Liver (tissue), 9 donors: Measurements from ENCODE around the gene PLXNB2. TPM values are rescaled to one million over a fixed set of nuclear protein-coding genes. Genes with fewer than 3 reads are reported as not detected.

Experiments used
- DNase-seq: peaks from one replicate; pipeline ENCODE4 v3.0.0-alpha.2; 2017; ENCODE audit warnings: low spot score
- H3K27ac ChIP-seq, 2 donors: one replicate each; pipeline ENCODE4 v1.7.0; 2013; ENCODE audit warnings: inconsistent platforms in 2 of 2, low read length in 2 of 2, control low read depth in 1 of 2, low read depth in 1 of 2, mild to moderate bottlenecking in 1 of 2
- H3K27me3 ChIP-seq, 4 donors: one replicate each; pipeline versions ENCODE4 v1.6.1 to v1.7.0; 2013; ENCODE audit warnings: low read length in 3 of 4, inconsistent platforms in 1 of 4, mild to moderate bottlenecking in 1 of 4, moderate library complexity in 1 of 4; ENCODE audit not compliant: control insufficient read depth in 4 of 4, insufficient read depth in 4 of 4
- H3K36me3 ChIP-seq, 4 donors: one replicate each; pipeline versions ENCODE4 v1.6.1 to v1.7.0; 2013; ENCODE audit warnings: low read length in 3 of 4, mild to moderate bottlenecking in 3 of 4, low read depth in 1 of 4, moderate library complexity in 1 of 4; ENCODE audit not compliant: control insufficient read depth in 4 of 4, insufficient read depth in 3 of 4
- H3K4me1 ChIP-seq, 4 donors: one replicate each; pipeline versions ENCODE4 v1.6.1 to v1.7.0; 2013; ENCODE audit warnings: low read length in 3 of 4, mild to moderate bottlenecking in 3 of 4, moderate library complexity in 1 of 4; ENCODE audit not compliant: control insufficient read depth in 4 of 4, insufficient read depth in 4 of 4
- H3K4me3 ChIP-seq, 3 donors: one replicate each; pipeline versions ENCODE4 v1.6.1 to v1.7.0; 2013; ENCODE audit warnings: low read length in 3 of 3, control low read depth in 1 of 3, low read depth in 1 of 3, mild to moderate bottlenecking in 1 of 3
- H3K9ac ChIP-seq, 2 donors: one replicate each; pipeline ENCODE4 v1.7.0; 2013; ENCODE audit warnings: low read length in 2 of 2, mild to moderate bottlenecking in 2 of 2, moderate library complexity in 2 of 2, control low read depth in 1 of 2, low read depth in 1 of 2
- H3K9me3 ChIP-seq, 4 donors: one replicate each; pipeline versions ENCODE4 v1.6.1 to v1.7.0; 2013; ENCODE audit warnings: low read length in 3 of 4; ENCODE audit not compliant: control insufficient read depth in 4 of 4
- ATF3 ChIP-seq: IDR thresholded peaks from 2 replicates; pipeline ENCODE4 v1.6.1; 2016; ENCODE audit warnings: antibody characterized with exemption
- CTCF ChIP-seq: fragments of 150-350 bp; IDR thresholded peaks from 2 replicates; pipeline ENCODE4 v1.5.1; 2017; ENCODE audit warnings: improper control_type of control experiment, low read depth, low read length; ENCODE audit not compliant: missing input control
- EGR1 ChIP-seq, 2 donors: IDR thresholded peaks; 2 replicates each; pipeline ENCODE4 v1.6.1; 2016 to 2018; ENCODE audit warnings: antibody characterized with exemption in 2 of 2, low read depth in 2 of 2
- FOXA1 ChIP-seq: IDR thresholded peaks from 2 replicates; pipeline ENCODE4 v1.6.1; 2016; ENCODE audit warnings: antibody characterized with exemption
- FOXA2 ChIP-seq: IDR thresholded peaks from 2 replicates; pipeline ENCODE4 v1.6.1; 2016; ENCODE audit warnings: antibody characterized with exemption
- GABPA ChIP-seq, 2 donors: IDR thresholded peaks in 1 of 2; conservative IDR thresholded peaks in 1 of 2; 2 replicates each; pipeline ENCODE4 v1.6.1; 2016; ENCODE audit warnings: antibody characterized with exemption in 2 of 2, mild to moderate bottlenecking in 1 of 2, moderate library complexity in 1 of 2
- HNF4A ChIP-seq, 2 donors: conservative IDR thresholded peaks; 2 replicates each; pipeline ENCODE4 v1.6.1; 2016; ENCODE audit warnings: antibody characterized with exemption in 2 of 2, mild to moderate bottlenecking in 2 of 2
- HNF4G ChIP-seq: IDR thresholded peaks from 2 replicates; pipeline ENCODE4 v1.6.1; 2016; ENCODE audit warnings: antibody characterized with exemption
- JUND ChIP-seq, 2 donors: IDR thresholded peaks; 2 replicates each; pipeline ENCODE4 v1.6.1; 2016; ENCODE audit warnings: antibody characterized with exemption in 2 of 2
- MAX ChIP-seq: IDR thresholded peaks from 2 replicates; pipeline ENCODE4 v1.6.1; 2016; ENCODE audit warnings: antibody characterized with exemption
- NR2F2 ChIP-seq: IDR thresholded peaks from 2 replicates; pipeline ENCODE4 v1.6.1; 2016; ENCODE audit warnings: antibody characterized with exemption
- RAD21 ChIP-seq, 2 donors: IDR thresholded peaks; 2 replicates each; pipeline ENCODE4 v1.6.1; 2016; ENCODE audit warnings: antibody characterized with exemption in 2 of 2, mild to moderate bottlenecking in 2 of 2
- REST ChIP-seq: IDR thresholded peaks from 2 replicates; pipeline ENCODE4 v1.6.1; 2016; ENCODE audit warnings: antibody characterized with exemption, mild to moderate bottlenecking
- RXRA ChIP-seq, 2 donors: IDR thresholded peaks; 2 replicates each; pipeline ENCODE4 v1.6.1; 2017 to 2018; ENCODE audit warnings: antibody characterized with exemption in 2 of 2, mild to moderate bottlenecking in 1 of 2
- SP1 ChIP-seq: IDR thresholded peaks from 2 replicates; pipeline ENCODE4 v1.6.1; 2018; ENCODE audit warnings: antibody characterized with exemption, mild to moderate bottlenecking
- TAF1 ChIP-seq: conservative IDR thresholded peaks from 2 replicates; pipeline ENCODE4 v1.6.1; 2016; ENCODE audit warnings: antibody characterized with exemption, mild to moderate bottlenecking
- YY1 ChIP-seq: IDR thresholded peaks from 2 replicates; pipeline ENCODE4 v1.6.1; 2016; ENCODE audit warnings: antibody characterized with exemption, mild to moderate bottlenecking
- ZBTB33 ChIP-seq: IDR thresholded peaks from 2 replicates; pipeline ENCODE4 v1.6.1; 2016; ENCODE audit warnings: antibody characterized with exemption
- WGBS: extraction: QIAGEN DNeasy Blood & Tissue Kit; methylation state at CpG from one replicate; pipeline ENCODE4 v1.1.7; 2013; 5-methylcytosine and 5-hydroxymethylcytosine counted together
- polyA plus RNA-seq, 2 donors: library from polyadenylated mRNA; stranded (reverse) in 1 of 2; unstranded in 1 of 2; fragments of 200-250 nt in 1 of 2; fragments of >200 nt in 1 of 2; fragmentation: Nextera tagmentation in 1 of 2; extraction: Ambion mirVana in 1 of 2; gene quantifications; one replicate each; pipeline versions ENCODE4 v1.2.1 to v1.2.3, GENCODE V29; 2013 to 2015
- total RNA-seq, 2 donors: library from RNA; depleted of rRNA; stranded (reverse); fragments of >200 nt; gene quantifications; one replicate each; pipeline ENCODE4 v1.2.3, GENCODE V29; 2014
- donor health status: healthy.
- donor health status: healthy.
- donor health status: healthy.
- donor health status: healthy.
- donor health status: healthy.

PLXNB2 gene
- total and polyA plus RNA-seq, 4 donors = 28.8 to 95.7 (median 73.9) TPM

- TF ChIP-seq FOXA2 (no peak), JUND (IDR thresholded peaks at IDR 0.05) (no peak), NR2F2 (no peak)
Measured at GRCh38 chr22:50341977-50342650, 34.7 kb upstream of the PLXNB2 start (continued).

- Histone ChIP-seq H3K9me3 (no peaks in the 10 kb centered on the region), H3K27ac (no peak overlapping the region), H3K27me3 (no peaks in the 10 kb centered on the region), H3K36me3 (no peaks in the 10 kb centered on the region), H3K4me1 (peaks cover 3 to 20% (median 9%) of the 10 kb centered on the region in 4 donors), H3K4me3 (no peak overlapping the region), H3K9ac (no peak overlapping the region)
- 63% methylated on average over 12 of the region's 12 CpGs for WGBS
- no peak for DNase-seq
- TF ChIP-seq TAF1 (no peak), JUND (IDR thresholded peaks at IDR 0.05) (no peak), ZBTB33 (no peak), HNF4G (no peak), FOXA2 (no peak), REST (no peak), YY1 (no peak), SP1 (no peak), RXRA (IDR thresholded peaks at IDR 0.05) (no peak), GABPA (IDR thresholded peaks at IDR 0.05 in 1 of 2, conservative IDR thresholded peaks at IDR 0.05 in 1 of 2) (no peak), HNF4A (conservative IDR thresholded peaks at IDR 0.05) (no peak), CTCF (no peak), EGR1 (IDR thresholded peaks at IDR 0.05; ENCODE audit: low read depth in 2 of 2) (no peak), MAX (no peak), ATF3 (no peak), FOXA1 (no peak), RAD21 (IDR thresholded peaks at IDR 0.05) (no peak), NR2F2 (no peak)
Measured at GRCh38 chr22:50339945-50340879, 32.8 kb upstream of the PLXNB2 start.
